KG1 (cell line): ENCODE data around the gene SPOCK1.

Source experiments
- DNase-seq: peaks from one replicate; lab custom pipeline; 2025; lab: John Stamatoyannopoulos, UW

The SPOCK1 gene

GRCh38 chr5:137361280-137361679 is 137.8 kb downstream of the SPOCK1 start:
- no peak for DNase-seq

GRCh38 chr5:137360607-137361006 is 138.5 kb downstream of the SPOCK1 start:
- DNase-seq, result no peak

- DNase-seq, result no peak
Observed at GRCh38 chr5:137359941-137360340, 139.2 kb downstream of the SPOCK1 start.

- DNase-seq, result no peak
Observed at GRCh38 chr5:137357436-137357835, 141.7 kb downstream of the SPOCK1 start.

GRCh38 chr5:137356127-137356526 is 143.0 kb downstream of the SPOCK1 start:
- no peak for DNase-seq

- DNase-seq, result no peak
Observed at GRCh38 chr5:137355708-137356107, 143.4 kb downstream of the SPOCK1 start.

- no peak for DNase-seq
Observed at GRCh38 chr5:137352095-137352494, 147.0 kb downstream of the SPOCK1 start.

GRCh38 chr5:137350791-137351190 is 148.3 kb downstream of the SPOCK1 start:
- no peak for DNase-seq

- no peak for DNase-seq
Observed at GRCh38 chr5:137348759-137349158, 150.4 kb downstream of the SPOCK1 start.

GRCh38 chr5:137347865-137348264 is 151.3 kb downstream of the SPOCK1 start:
- no peak for DNase-seq

GRCh38 chr5:137346281-137346680 is 152.8 kb downstream of the SPOCK1 start:
- no peak for DNase-seq

GRCh38 chr5:137345396-137345795 is 153.7 kb downstream of the SPOCK1 start:
- DNase-seq, result no peak

- DNase-seq, result no peak
Observed at GRCh38 chr5:137344723-137345322, 154.3 kb downstream of the SPOCK1 start.

- no peak for DNase-seq
Observed at GRCh38 chr5:137344021-137344420, 155.1 kb downstream of the SPOCK1 start.

GRCh38 chr5:137342764-137343163 is 156.4 kb downstream of the SPOCK1 start:
- no peak for DNase-seq

GRCh38 chr5:137341831-137342230 is 157.3 kb downstream of the SPOCK1 start:
- DNase-seq, result no peak

GRCh38 chr5:137340881-137341280 is 158.2 kb downstream of the SPOCK1 start:
- no peak for DNase-seq

- no peak for DNase-seq
Observed at GRCh38 chr5:137336565-137337120, 162.5 kb downstream of the SPOCK1 start.

GRCh38 chr5:137336161-137336560 is 163.0 kb downstream of the SPOCK1 start:
- no peak for DNase-seq

GRCh38 chr5:137335493-137335892 is 163.6 kb downstream of the SPOCK1 start:
- no peak for DNase-seq

- no peak for DNase-seq
Observed at GRCh38 chr5:137333928-137334327, 165.2 kb downstream of the SPOCK1 start.

GRCh38 chr5:137333475-137333874 is 165.7 kb downstream of the SPOCK1 start:
- DNase-seq, result no peak

GRCh38 chr5:137332296-137332695 is 166.8 kb downstream of the SPOCK1 start:
- no peak for DNase-seq

- no peak for DNase-seq
Observed at GRCh38 chr5:137329586-137330296, 169.4 kb downstream of the SPOCK1 start.
